GM12874 (cell line): Measurements from ENCODE around the gene GOLGA6A.

Source experiments
- TF ChIP-seq, protein P1 (sequence below): IDR thresholded peaks from 2 replicates; pipeline ENCODE4 v1.5.1; 2011; ENCODE audit warnings: low read depth, mild to moderate bottlenecking, control low read depth, low read length, moderate library complexity; ENCODE audit not compliant: insufficient read depth

The GOLGA6A gene

DNA sequence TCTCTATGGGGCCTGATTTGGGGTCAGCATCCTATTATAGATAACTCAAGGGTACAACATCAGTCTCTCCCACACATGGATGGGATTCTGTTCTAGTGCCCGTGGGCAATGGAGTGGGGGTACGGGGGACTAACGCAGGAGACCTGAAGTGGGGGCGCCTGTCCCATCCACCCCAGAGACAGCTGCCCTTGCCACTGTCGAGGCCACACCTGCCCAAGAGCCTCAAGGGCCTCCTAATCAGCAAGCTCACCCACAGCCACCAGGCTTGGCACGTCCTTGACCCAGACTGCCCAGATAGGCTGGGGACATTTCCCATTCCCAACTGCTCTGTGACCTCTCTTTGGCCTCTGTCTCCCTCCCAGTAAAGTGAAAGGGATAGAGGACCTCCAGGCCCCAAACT is 39.5 kb upstream of the GOLGA6A start:
- TF ChIP-seq, protein P1, sequence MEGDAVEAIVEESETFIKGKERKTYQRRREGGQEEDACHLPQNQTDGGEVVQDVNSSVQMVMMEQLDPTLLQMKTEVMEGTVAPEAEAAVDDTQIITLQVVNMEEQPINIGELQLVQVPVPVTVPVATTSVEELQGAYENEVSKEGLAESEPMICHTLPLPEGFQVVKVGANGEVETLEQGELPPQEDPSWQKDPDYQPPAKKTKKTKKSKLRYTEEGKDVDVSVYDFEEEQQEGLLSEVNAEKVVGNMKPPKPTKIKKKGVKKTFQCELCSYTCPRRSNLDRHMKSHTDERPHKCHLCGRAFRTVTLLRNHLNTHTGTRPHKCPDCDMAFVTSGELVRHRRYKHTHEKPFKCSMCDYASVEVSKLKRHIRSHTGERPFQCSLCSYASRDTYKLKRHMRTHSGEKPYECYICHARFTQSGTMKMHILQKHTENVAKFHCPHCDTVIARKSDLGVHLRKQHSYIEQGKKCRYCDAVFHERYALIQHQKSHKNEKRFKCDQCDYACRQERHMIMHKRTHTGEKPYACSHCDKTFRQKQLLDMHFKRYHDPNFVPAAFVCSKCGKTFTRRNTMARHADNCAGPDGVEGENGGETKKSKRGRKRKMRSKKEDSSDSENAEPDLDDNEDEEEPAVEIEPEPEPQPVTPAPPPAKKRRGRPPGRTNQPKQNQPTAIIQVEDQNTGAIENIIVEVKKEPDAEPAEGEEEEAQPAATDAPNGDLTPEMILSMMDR = no peak

DNA sequence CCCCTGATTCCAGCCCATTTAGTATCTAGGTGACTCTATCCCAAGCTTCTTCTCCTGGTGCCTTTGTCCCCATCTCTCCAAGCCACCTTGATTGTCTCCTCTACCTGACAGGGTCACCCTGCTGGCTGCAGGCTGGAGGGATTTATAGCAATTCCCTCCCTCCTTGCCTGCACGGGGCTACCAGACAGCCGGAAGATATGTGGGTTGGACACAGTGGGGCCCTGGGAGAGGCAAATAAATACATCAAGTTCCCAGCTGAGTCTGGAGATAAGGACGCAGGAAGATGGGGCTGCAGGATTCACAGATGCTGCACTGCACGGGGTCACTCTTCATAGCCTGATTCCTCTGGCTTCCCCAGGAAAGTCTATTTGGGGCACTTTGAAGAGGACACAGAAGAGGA is 38.7 kb upstream of the GOLGA6A start:
- TF ChIP-seq, protein P1 = no peak

DNA sequence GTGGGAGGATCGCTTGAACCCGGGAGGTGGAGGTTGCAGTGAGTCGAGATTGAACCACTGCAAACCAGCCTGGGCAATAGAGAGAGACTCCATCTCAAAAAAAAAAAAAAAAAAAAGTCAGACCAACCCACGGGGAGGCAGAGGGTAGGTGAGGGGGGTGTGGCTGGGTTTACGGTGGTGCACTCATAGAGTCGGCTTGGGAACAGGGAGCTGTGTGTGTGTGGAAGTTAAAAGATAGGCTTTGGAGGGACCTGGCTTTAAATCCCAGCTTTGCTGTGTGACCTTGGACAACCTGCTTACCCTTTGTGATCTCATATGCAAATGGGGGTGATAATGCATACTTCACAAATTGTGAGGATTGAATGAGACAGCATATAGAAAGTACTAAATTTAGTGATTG is 38.1 kb upstream of the GOLGA6A start:
- TF ChIP-seq, protein P1 = no peak

DNA sequence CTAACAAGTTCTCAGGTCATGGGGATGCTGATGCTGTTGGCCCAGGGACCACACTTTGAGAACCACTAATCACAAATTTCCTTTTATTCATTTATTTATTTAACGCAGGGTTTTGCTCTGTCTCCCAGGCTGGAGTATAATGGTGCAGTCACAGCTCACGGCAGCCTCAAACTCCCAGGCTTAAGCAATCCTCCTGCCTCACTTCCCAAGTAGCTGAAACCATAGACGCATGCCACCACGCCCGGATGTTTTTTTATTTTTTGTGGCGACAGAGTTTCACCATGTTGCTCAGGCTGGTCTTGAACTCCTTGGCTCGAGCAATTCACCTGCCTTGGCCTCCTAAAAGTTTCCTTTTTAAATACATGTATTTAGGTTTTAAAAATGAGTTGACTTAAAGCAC is 27.4 kb upstream of the GOLGA6A start:
- TF ChIP-seq, protein P1 = no peak

DNA sequence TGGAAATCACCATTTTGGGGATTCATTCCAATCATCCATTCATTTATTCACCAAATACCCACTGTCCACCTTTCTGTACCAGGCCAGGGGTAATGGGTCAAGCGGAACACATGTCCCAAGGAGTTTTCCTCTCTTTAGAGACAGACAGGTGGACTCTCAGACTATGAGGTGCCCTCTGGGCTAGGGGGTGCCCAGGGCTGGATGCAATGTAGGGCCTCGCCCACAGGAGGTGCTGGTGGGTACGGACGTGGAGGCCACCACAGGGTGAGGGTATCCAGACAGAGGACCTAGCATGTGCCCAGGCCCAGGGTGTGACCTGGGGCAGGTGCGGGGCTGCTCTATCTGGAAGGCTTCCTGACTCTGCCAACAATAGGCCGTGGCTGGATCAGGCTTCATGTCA is 26.3 kb upstream of the GOLGA6A start:
- TF ChIP-seq, protein P1 = peak; percentile 19; the same call in 1 of the 2 replicates

DNA sequence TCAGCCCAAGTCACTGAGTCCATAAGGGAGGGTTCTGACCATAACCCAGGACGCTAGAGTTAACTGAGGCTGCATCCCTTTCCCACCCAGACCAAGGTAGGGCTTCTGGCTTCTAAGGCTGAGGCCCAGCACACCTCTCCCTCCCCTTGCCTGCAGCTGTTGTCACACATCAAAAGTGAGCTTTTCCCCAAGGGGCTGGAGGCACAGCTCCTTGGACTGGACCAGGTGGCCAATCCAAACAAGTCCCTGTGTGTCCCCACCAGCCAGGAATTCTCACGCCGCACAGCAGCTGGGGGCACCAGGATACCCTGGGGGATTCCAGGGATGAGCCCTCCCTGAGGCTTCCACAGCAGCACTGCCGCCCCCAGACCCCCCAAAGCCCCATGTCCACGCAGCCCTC is 25.8 kb upstream of the GOLGA6A start:
- TF ChIP-seq, protein P1 = no peak

DNA sequence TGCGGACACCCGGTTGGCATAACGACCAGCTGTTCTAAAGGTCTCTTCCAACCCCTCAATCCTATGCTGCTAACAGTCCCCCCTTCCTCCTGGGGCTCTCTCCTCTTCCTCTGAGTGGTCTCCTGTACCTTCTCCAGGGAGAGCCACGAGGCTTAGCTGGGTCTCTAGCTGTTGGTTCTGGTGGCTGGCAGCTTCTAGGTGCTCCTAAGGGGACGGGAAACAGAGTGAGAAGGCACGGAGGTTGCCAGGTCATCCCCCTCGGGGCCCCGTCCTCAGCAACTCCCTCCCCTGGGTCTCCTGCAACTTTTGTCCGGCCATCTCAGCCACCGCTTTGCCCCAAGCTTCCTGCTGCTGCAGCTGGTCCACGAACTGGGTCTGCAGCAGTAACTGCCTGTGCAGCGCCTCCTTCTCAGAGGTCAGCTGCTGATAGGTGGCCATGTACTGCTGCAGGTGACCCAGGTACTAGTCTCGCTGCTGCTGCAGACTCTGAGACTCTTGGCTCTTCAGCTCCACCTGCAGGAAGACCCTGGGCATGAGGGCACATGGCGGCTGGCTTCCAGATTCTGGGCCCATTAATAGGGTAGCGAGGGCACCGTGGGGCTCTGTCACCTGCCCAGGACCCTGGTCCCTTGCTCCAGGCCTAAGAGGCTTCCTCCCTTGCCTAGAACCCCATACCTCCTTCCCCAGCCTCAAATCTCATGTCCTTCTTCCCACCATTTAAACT is 9.6 kb downstream of the GOLGA6A start:
- TF ChIP-seq, protein P1 = peak; percentile 29; the same call in 1 of the 2 replicates
